HG02884 (cell line): ENCODE measurements around the gene DCDC2.
"Not testable (repeated sequence)": the region's sequence is repeated elsewhere in the genome, so short reads cannot be mapped to it uniquely, and the experiment has no call there.

ENCODE experiments used
- ATAC-seq: cut with Tn5 transposase; IDR thresholded peaks from one replicate; pipeline ENCODE4 v1.9.1; 2021; ENCODE audit warnings: mild to moderate bottlenecking, moderate library complexity; ENCODE audit not compliant: unreplicated experiment

DCDC2 gene

GRCh38 chr6:24228681-24229255 lies 129.1 kb downstream of the DCDC2 start:
- no peak for ATAC-seq

DNA sequence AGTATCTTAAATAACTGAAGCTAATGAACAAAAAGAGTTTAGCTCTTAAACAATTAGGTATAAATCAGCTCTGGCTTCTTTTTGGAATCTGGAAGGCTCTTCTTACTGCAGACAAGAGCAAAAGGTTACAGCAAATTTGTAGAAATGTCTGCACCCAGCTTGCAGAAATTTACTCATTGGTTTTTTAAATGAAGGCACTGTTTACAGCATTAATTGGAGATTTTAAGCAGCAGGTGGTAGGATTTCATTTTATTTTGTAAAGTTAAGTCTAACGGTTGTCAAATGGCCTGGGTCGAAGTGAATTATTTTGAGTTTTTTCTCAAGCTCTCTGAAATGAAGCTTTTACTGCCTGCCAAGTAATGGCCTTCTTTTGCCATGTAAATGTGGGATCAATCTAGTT lies 129.7 kb downstream of the DCDC2 start:
- ATAC-seq = no peak

DNA sequence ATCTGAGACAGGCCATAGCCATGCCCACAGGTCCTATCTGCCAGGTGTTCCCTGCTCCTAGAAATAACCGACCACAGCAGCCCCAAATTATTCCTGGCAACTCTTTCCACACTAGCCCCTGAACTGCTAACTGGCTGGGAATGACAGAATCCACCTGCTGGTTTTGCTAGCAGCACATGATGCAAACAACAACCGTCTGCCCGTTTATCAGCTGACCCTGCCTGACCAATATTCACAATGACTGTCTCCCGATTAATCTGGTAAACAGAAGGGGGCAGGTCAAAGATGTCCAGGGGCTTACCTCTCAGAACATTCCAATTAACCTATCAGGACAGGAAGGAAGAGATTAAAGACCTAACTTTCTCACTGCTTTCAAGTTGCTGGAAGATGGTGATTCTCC lies 130.3 kb downstream of the DCDC2 start:
- no peak for ATAC-seq

DNA sequence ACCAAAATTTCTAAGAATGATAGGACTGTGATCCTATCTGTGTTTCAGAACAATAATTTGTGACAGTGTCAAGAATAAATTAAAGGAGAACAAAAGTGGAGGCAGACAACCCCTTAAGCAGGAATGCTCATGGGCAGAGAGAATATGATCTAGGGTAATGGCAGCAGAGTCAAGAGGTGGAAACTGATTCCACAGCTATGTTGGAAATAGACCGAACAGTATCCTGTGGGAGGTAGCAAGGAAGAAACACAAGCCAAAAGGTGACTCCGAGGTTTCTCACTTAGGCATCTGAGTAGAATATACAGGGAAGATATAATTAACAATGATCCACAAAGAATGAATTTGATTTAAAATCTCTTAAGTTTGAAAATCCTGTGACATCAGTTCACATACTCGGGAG lies 131.3 kb downstream of the DCDC2 start:
- ATAC-seq = no peak

DNA sequence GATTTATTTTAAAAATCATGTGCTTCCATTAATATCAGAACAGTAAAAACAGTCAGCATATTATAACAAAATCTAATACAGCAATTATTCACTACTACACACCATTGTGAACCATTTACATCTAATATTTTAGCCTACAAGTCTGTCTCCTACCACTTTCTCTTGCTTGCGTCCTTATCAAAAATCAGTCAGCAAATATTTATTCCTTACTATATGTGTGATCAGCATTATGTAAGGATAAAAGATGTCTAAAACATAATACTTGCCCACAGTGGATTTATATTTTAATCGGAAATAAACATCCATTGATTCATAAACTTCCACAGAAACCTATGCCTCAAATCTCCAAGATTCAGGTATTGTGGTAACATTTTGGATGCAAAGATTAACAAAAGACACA lies 132.0 kb downstream of the DCDC2 start:
- ATAC-seq = no peak

DNA sequence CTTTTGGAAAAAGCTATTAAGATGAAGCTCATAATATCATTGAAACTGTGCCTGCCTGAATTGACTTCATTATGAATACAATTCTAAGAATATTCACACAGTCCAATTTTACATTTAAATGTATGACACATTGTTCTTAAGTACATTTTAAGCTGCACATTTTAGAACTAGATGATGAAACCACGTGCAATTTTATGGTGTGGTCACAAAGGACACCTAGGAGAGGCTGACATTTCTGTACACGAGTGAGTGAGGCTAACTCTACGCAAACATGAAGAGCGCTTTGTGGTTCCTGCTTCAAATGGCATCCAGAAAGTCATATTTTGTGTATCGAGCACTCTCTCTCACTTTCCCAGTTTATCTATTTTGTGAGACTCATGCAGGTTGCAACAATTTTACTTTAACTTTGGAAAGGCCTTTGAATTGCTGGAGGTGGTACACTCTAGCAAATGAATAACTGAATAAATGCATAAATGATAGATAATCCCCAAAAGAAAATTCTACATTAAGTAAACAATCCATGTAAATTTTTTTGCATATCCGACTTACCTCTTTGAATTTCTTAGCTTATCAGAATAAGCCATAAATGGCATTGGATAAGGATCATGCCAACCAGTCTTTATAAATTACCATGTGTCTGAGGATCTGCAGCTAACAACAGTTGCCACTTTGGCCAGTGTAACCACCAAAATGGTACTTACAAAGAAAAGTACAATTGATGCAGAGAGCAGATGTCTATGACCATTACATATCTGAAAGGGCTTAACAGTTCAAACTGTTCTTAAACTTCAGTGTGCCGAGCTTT lies 134.5 kb downstream of the DCDC2 start:
- no peak for ATAC-seq

GRCh38 chr6:24219670-24220069 lies 138.2 kb downstream of the DCDC2 start:
- no peak for ATAC-seq

DNA sequence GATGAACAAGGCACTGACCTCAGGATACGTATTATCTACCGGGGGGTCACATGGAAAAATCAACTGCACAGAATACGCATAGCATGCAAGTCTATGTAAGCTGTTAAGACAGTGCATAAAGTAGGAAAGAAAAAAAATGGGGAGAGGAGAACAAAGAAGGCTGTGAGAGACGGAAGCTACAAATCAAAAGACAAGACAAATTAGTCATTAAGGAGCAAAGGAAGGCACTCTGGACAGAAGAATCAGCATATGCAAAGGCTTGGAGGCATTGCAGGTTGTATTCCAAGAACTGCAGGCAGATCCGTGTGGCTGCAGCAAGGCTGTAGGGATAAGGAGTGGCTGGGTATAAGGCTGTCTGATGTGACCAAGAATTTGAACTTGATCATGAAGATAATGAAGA lies 142.9 kb downstream of the DCDC2 start:
- no peak for ATAC-seq

GRCh38 chr6:24207413-24207812 lies 150.4 kb downstream of the DCDC2 start:
- ATAC-seq = no peak

DNA sequence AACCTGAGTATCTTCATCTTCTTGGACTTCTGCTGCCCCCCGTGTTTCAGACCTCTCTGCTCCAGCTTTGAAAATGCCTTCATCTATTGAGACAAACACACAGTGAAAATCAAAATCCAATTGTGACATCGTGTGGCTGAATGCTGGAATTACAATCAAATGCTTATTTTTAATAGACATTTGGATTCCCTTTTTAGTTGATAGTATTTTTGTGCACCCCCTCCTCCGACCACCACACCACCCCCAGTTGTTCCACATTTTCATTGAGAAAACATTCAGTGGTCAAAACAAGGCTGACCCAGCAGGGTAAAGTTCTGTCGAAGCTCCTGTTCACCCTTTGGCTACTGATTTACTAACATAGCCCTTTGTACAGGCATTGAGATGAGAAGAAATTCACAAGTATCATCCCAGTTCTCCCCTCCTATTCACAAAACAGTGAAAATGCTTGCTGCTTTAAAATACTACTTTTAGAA lies 152.8 kb downstream of the DCDC2 start:
- peak; percentile 63 for ATAC-seq

GRCh38 chr6:24204113-24204512 lies 153.7 kb downstream of the DCDC2 start:
- not testable (repeated sequence) for ATAC-seq

DNA sequence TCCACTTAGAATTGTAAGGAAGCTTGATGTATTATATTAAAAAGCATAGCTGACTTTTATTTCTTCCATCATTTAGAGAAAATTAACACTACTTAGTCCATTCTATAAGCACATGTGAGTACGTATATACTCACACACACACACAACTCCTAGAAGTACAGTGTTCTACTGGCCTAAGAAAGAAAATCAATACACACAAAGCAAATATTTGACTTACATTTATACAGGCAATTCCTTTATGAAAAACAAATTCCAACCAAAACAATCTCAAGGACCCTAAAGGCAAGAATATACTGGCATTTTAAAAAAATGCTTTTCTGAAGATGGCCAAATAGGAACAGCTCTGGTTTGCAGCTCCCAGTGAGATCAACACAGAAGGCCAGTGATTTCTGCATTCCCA lies 160.0 kb downstream of the DCDC2 start:
- no peak for ATAC-seq

DNA sequence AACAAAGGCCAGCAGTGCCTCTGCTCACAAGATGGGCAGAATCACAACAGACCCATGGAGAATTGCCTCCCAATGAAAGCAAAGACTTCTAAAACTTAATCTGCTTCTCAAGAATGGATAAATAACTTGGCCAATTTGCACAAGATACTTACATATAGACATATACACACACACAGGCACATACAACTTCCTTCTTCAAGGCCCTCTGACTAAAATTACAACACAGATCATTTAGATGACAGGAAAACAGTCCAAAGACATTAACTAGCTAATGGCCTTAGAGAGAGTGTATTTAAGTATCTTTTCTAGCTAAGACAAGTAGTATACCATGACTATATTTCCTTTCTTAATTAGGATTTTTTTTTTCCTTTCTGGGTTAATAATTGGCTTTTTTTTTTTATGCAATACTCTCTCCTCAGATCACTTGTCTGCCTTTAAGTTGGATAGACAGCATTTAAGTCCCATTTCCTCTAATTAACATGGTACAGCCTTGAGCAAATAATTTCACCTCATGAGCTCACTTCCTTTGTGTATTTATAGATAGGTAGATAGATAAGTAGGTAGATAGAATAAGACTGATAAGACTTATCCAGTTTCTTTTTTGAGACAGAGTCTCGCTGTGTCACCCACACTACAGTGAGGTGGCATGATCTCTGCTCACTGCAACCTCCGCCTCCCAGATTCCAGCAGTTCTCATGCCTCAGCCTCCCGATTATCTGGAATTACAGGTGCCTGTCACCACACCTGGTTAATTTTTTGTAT lies 161.8 kb downstream of the DCDC2 start:
- no peak for ATAC-seq

GRCh38 chr6:24194978-24195700 lies 162.7 kb downstream of the DCDC2 start:
- no peak for ATAC-seq

DNA sequence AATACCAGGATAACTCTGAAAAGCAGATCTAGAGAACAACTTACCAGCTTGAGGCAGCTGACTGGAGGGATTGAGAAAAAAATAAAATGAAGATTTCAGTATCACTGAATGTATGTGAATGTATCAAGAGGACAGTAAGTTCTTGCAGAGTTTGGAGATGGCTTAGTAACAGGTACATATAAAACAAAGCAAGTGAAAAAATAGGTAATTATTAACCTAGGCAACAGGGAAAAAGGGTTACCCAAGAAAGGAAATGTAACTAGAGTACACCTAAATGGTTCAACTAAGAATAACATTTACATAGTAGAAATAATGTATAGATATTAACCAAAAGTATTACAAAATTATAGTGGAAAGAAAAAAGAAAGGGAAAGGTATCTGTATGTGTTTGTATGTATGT lies 164.5 kb downstream of the DCDC2 start:
- no peak for ATAC-seq

- no peak for ATAC-seq
Measured at GRCh38 chr6:24191346-24191745, 166.5 kb downstream of the DCDC2 start.

DNA sequence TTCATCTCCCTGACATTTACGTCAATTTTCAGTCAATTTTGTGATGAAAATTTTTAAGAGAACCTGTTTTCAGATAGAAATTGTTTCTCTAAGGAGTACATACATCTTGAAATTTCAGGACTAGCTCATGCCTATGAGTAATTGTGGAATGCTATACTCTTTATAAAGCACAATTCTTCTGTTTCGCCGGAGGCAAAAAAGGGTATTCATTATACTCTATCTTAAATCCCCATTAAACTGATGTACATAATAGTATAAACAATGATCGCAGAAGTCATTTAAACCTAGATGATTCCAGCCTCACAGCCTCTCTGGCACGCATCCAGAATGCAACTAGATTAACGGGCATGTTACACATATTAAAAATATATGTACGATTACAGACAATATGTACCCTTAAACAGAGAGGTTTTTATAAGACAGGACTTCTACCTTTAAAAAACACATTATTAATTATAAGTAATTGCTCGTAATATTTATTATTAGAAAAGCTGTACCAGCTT lies 169.2 kb downstream of the DCDC2 start:
- ATAC-seq = no peak

DNA sequence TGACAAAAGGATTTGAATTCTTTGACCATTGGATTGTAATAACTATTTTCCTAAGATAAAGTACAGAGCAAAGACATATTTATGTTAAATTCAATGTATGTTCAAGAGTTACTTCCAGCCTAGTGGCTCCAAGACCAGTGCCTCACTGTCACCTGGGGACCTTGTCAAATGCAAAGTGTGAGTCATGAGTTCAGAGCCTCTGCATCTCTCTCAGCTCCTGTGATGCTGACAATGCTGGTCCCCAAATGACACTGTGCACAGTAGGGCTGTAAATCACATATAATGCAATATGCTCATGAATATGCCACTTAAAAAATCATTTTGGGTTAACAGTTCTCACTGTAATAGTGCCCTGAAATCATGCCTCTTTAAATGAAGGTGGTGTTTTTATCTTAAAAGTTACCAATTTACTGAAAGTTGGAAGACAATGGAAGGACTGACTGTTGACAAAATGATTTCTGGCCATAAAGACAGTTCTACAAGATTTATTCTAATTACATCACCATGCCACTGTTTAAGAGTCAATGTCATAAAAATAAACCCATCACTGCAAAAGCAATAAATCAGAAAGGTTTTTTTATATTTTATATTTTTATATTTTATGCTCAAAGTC lies 169.8 kb downstream of the DCDC2 start:
- ATAC-seq = no peak

DNA sequence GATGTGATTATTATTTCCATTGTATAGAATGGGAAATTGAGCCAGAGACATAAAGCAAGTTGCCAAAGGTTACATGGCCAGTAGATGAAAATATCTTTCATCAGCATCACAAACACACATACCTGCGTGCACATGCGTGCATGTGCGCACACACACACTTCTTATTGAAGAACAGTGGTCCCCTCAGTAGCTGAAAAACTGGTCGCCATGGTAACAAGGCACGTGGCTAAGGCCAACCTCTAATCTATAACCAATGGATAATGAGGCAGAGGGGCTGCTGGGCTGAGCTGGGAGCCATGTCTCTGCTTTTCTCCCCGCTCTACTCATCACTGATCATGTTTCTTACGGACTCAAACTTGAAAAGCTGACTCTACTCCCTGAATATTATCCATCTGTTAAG lies 171.5 kb downstream of the DCDC2 start:
- ATAC-seq = no peak

DNA sequence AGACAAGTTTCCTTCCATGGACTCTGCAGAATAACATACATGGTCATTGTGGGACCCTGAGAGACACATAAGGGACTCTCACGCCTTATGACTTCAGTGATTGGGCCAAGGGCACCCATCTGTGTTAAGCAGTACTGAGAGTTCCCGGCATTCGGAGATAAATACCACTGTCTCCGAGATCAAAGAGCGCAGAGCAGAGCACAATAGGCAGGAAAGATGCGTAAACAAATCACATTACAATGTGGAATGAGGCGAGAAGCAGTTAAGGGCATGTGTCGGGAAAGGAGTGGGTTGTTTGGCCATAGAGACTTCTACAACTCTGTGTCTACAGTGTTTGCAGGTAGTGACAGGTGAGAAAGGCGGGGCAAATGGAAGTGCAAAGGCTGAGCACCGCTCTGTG lies 174.3 kb downstream of the DCDC2 start:
- no peak for ATAC-seq

DNA sequence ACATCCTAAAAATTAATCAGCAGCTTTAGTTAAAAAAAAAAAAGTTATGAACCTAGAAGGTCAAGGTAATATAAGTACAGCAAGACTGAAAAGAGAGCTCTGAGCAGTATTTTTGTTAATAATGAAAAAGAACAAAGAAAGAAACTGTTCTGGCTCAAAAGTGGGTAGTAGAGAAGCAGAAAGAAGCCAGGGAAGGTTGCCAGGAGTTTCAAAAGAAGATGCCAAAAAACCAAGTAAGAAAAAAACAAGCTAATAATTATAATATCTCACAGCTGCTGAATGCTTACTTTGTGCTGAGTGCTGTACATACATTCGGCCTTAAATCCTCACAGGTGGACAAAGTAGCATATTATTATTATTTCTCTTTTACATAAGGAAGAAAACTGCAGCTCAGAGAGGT lies 200.0 kb downstream of the DCDC2 start:
- no peak for ATAC-seq
